LHCN-M2 (cell line): ENCODE measurements around the gene XCR1. TPM values are rescaled to one million over a fixed set of nuclear protein-coding genes. Genes with fewer than 3 reads are reported as not detected.
A peak's percentile ranks its signal among the peaks of the same experiment; 100 is the strongest.
"Not testable (repeated sequence)": the region's sequence is repeated elsewhere in the genome, so short reads cannot be mapped to it uniquely, and the experiment has no call there.

ENCODE experiments used
- DNase-seq: peaks from one replicate; pipeline ENCODE4 v3.0.0-alpha.2; 2012; ENCODE audit warnings: low read depth
- total RNA-seq: library from RNA; depleted of rRNA; stranded (reverse); fragments of >200 nt; gene quantifications from 2 replicates; pipeline ENCODE4 v1.2.3, GENCODE V29; 2014

XCR1 gene
- total RNA-seq, 1 experiment from 2014 or later = 0.06 TPM

DNA sequence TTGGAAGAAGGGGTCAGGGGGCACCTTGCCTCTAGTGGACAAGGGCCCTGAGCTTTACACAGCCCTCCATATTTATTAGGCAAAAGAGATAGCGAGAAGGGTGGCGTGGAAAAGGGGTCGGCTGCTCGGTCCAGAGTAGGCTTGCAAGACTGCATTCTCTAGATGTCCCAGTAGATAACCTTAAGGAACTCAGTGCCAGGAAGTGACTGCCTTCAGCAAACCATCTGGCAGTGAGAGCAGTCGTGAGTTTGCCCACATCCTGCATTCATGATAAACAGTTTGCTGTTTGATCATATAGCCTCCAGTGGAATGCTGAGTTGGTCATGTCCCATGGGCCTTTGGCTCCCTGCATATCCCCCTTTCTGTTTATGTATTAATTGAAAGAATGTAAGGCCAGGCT lies 18.9 kb upstream of the XCR1 start:
- not testable (repeated sequence) for DNase-seq

DNA sequence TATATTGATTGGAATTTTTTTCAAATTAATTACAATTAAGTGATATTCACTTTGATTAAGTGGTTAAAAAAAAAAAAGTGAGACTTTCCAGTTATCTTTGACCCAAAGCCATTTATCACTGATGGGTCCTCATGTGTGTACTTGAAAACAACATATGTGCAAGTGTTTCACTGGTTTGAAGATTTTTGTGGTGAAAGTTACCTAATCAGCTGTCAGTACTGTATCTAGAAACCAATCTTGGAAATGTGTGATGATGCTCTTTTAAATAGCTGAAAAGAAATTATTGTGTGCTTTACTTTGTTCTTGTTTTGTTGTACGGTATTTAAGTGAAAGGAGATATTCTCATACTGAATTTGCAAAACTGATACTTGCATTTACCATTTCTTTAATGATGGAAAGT lies 11.6 kb upstream of the XCR1 start:
- DNase-seq = no peak

DNA sequence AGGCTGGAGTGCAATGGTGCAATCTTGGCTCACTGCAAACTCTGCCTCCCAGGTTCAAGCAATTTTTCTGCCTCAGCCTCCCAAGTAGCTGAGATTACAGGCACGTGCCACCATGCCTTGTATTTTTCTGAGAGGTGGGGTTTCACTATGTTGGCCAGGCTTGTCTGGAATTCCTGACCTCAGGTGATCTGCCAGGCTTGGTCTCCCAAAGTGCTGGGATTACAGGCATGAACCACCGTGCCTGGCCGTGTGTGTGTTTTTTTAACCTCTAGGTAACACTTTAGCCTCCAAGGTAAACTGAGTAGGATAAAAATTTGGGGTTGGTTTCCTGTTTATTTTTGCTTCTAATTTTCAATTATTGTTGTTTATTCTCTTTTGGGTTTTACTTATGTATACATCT lies 10.8 kb upstream of the XCR1 start:
- not testable (repeated sequence) for DNase-seq

DNA sequence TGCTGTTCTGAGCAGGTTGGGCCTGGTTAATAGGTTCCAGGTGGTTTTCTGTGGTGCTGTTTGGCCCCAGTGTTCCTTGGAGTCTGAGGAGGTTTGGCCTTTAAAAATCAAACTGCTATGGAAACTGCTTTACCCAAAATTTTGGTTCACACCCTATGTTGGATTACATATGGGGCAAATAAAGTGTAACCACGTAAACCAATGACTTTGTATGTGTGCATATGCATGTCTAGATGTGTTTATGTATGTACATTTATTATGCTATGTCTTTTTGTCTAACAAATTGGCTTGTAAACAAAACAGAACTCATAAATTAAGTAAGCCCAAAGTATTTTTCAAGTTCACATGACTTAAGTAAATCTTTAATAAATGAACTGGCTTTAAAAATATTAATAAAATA lies 8.9 kb upstream of the XCR1 start:
- DNase-seq = no peak

DNA sequence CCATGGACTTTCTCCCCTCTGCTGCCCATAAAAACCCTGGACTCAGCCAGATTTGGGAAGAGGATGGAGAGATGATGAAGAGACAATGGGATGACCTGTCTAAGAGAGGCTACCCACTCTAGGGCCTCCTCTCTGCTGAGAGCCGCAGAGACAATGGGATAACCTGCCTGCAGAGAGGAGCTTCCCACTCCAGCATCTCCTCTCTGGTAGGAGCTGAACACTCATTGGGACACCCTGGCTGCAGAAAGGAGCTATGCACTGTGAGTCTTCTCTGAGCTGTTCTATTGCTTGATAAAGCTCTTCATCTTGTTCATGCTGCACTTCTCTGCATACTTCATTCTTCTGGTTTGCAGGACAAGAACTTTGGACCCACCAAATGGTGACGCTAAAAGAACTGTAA lies 4.5 kb upstream of the XCR1 start:
- no peak for DNase-seq

DNA sequence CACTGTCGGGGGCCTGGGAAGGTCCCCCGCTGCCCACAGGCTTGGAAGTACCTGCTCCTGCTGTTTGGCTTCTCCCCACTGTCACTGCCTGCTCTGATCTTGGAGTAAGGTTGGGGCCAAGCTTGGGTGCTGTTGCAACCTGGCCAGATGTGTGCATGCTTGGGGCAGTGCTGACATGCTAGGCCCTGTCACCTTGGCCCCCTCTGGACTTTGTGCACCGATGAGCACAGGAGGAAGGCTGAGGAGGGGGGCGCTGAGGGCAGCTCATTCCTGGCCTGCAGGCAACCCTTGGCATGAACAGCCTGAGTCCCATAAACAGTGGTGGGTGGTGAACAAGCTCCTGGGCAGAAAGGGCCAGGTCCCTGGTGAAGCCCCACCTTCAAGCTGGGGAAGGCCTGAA lies 4.0 kb upstream of the XCR1 start:
- no peak for DNase-seq

DNA sequence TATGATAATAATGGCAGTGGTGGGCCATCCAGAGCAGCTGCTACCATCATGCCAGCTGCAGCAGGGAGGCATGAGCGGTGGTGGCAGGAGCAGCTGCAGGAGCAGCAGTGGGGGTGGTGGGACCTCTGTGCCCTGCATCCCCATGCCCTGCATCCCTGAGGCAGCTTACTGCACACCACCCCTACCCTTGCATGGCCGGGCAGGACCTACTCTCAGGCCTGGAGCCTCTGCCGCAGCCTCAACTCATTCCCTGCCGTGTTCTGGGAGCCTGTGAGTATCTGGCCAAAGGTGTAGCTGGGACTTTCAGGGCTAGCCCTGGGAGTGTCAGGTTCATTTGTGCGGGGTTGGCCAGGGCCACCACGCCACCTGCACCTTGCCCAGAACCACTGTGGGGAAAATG lies 3.3 kb upstream of the XCR1 start:
- DNase-seq = no peak

DNA sequence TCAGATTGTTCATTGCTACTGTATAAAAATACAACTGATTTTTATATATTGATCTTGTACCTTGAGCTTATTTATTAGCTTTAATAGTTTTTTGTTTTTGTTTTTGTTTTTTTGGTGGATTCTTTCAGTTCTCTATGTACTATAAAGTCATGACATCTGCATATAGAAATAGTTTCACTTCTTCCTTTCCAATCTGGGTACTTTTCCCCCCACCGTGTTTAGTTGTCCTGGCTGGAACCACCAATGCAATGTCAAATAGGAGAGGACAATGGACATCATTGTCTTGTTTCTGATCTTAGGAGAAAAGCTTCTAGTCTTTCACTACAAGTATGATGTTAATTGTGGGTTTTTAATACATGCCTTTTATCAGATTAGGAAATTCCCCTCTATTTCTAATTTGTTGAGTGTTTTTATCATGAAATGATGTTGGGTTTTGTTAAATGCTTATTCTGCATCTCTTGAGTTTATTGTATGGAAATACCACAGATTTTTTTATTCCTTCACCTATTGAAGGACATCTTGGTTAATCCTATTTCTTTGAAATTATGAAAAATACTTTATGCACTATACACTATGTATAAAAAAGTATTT lies 2.8 kb upstream of the XCR1 start:
- DNase-seq = no peak

DNA sequence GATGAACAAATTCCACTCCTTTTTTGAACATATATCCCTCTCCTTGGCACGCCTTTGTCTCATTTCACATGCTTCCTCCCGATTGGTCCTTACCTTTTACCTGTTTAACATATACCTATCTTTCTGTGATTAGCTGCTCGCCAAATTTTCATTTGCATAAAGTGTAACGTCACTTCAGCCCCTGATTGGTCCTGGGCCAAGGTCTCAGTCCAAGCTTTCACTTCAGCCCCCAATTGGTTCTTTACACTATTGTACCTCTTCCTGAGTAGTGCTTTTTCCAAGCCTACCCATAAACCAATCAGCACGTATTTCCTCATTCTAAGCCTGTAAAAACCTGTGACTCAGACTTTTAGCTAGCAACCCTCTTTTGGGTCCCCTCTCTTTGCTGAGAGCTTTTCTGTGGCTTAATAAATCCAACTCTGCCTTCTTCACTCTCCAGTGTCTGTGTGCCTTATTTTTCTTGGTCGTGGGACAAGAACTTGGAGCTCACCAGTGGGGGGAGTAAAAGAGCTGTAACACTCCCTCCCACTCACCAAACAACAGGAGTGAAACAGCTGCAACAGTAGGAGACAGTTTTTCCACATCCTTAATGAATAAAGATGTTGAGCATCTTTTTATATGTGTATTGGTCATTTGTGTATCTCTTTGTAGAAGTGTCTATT lies 584 bp upstream of the XCR1 start:
- DNase-seq = peak; percentile 28

DNA sequence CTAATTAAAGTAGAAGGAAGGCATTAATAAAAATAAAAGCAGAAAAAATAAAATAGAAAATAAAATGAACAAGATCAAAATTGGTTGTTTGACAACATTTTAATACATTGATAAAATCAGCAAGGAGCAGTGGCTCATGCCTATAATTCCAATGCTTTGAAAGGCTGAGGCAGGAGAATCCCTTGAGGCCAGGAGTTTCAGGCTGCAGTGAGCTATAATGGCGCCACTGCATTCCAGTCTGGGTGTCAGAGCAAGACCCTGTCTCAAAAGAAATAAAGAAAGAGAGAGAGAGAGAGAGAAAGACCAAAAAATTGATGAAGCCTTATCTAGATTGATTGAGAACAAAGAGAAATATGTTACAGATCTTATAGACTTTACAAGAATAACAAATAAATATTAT lies 2.1 kb downstream of the XCR1 start:
- no peak for DNase-seq

DNA sequence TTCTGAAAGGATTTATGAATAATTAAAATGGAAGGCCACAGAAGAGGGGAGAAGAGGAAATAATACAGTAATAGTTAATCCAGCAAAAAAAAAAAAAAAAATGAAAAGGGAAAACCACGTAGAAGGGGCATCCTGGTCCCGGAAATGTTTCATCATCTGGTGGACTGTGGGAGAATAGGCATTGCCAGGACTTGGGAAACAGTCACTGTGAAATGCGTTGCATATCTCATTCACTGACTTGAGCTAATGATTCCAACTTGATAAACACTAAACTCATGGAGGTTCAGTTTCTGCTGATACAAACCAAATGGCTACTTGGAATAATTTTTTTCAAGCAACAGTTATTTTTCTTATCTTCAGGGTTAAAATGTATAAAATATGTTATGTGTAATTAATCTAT lies 3.2 kb downstream of the XCR1 start:
- DNase-seq = no peak

DNA sequence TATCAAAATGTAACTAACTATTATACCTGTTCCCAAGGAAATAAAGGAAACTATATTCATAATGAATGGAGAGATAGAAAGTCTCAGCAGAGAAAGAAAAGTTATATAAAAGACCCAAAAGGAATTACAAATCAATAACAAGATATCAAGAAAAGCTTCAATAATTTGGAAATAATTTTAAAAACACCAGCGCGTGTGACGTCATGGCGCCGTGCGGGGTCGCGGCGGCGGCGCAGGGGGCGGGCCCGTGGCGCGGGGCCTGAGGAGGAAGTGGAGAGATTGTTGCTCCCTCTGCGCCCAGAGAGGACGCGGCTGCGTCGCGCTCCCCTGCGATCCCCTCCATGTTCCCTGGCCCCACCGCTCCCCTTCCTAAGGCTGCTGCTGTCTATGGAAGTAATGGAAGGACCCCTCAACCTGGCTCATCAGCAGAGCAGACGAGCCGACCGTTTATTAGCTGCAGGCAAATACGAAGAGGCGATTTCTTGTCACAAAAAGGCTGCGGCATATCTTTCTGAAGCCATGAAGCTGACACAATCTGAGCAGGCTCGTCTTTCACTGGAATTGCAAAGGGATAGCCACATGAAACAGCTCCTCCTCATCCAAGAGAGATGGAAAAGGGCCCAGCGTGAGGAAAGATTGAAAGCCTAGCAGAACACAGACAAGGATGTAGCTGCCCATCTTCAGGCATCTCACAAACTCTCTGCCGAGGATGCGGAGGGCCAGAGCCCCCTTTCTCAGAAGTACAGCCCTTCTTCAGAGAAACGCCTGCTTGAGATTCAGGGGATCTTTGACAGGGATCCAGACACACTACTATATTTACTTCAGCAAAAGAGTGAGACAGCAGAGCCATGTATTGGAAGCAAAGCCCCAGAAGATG lies 4.1 kb downstream of the XCR1 start:
- no peak for DNase-seq

DNA sequence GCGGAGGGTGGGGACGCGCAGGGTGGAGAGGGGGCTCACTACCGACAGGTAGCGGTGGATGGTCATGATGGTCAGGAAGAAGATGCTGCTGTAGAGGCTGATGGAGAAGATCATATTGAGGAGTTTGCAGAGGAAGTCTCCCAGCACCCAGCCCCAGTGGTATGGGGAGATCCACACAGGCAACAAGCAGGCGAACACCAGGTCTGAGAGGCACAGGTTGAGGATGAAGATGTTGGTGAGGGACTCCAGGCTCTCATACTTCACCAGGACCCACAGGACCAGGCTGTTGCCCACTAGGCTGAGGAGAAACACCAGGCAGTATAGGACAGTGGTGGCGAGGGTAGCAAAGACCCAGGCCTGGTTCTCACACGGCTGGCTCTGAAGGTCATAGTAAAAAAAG lies 5.8 kb downstream of the XCR1 start:
- no peak for DNase-seq

DNA sequence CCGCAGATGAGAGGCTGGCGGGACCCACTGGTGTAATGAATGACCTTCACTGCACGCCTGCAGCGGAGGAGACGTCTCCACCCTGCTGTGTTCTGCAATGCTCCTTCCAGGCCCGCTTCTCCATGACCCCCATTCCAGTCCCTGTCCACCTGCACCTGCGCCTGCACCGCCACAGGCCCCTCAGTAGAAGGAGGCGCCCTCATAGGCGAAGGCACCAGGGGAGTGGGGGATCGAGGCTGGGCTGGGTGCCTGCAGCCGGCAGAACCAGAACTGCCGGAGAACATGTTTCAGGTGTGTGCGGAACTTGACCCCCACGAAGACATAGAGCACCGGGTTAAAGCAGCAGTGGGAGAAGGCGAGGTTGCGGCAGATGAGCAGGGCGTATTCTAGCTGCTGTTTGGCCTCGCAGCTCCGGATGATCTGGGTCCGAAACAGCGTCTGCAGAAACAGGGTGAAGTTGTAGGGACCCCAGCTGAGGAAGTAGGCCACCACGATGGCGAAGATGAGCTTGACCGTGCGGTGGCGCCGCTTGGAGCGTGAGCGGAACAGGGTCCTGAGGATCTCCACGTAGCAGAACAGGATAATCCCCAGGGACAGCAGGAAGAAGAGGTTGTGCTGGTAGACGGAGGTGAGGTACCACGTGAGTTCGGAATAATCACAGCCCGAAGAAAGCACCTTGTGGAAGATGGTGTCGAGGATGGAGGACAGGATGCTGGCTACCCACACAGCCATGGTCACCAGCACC lies 6.3 kb downstream of the XCR1 start:
- no peak for DNase-seq

DNA sequence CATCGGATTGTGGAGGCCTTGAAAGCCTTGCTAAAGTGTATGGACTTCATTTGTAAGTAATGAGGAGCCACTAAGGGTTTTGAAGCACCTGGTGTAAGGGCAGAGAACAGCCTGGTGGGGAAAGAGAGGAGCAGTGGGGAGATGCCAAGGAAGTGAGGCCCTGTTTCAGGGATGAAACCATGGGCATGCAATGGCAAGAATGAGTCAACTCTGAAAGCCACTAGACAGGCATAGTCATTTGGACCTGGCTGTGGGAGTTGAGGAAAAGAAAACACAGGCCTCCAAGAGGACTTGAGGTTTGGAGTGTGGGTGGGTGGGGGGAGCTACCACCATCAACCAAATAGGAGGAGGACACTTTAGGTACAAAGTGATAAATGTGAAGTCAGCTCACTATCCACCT lies 7.6 kb downstream of the XCR1 start:
- peak; percentile 10 for DNase-seq

DNA sequence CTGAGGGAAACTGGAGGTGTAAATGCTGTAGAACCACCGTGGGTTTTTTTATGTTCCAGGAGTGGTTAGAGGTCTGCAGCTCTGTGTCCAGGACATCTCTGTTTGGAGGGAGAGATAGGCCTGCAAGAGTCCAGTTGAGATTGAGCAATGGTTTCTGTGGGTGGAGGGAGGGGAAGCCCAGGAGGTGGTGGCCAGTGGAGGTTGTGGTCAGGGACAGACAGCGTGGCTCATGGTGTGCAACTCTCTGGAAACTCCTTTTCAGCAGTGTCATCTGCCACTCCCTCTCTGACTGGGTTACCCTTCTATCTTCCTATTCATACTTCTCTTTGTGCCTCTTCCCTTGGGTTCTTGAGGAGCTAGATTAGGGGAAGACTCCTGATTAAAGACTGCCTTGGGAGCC lies 9.6 kb downstream of the XCR1 start:
- DNase-seq = no peak

DNA sequence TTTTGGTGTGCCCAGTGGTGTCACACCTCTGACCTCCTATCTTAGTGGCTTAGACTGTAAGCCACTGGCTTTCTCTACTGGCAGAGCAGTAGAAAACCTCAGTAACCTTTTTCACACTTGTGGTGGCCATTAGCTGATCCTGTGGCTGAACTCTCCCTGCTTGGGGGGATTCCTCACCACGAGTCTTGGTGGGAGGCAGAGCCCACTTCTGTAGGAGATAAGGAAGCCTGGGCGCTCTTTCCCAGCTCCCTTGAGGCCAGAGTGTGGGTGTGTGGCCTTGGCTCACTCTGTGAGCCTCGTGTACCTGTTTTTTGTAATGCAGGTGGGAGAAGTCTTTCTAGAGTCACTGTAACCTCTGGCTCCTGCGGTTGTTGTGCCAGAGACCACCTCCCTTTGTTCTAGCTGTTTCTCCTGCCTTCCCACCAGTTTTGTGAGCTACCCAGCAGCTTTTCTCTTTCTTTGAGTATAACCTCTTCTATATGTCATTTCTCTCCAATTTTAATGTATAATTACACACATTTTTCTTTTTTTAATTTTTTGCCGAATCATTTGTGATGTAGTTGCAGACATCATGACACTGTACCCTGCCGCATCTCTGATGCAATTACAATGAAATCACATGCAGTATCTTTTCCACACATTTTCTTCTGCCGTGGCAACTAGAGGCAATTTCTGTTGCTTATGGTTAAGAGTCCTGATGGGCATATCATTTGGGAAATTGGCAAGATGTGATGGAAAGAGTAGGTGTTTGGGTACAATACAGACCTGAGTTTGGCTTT lies 13.8 kb downstream of the XCR1 start:
- DNase-seq = no peak

DNA sequence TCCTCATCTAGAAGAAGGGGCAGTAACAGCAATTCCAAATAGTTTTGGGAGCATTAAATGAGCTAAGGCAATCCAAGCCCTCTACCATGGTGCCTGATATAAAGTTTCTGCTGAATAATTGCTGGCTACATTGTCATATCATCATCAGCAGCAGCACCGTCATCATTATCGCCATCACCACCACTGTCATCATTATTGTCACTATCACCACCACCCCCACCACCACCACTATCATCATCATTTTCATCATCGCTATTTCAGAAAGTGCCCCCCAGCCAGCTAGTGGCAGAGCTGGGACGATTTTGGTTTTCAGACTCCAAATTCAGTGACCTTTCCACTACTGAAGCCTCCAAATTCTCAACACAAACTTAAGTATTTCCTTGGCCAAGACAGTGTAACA lies 15.0 kb downstream of the XCR1 start:
- DNase-seq = no peak

DNA sequence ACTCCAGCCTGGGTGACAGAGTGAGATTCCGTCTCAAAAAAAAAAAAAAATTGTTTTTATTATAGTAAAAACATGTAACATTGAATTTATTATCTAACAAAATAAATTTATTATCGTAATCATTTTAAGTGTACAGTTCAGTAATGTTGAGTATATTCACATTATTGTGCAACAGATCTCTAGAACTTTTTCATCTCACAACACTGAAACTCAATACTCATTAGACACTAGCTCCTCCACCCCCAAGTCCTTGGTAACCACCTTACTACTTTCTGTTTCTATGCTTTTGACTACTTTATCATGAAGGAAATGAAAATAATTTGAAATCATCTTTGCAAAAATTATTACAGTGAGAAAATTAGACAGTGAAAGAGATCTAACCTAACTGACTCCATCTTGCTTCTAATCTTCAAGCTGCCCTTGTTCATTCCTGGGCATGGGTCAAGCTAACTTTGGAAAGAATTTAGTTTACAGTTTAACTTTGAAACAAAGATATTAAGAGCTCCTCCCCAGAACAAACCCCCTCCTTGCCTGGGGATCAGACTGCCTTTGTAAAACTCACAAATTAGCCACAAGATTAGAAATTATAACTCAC lies 16.7 kb downstream of the XCR1 start:
- DNase-seq = no peak

DNA sequence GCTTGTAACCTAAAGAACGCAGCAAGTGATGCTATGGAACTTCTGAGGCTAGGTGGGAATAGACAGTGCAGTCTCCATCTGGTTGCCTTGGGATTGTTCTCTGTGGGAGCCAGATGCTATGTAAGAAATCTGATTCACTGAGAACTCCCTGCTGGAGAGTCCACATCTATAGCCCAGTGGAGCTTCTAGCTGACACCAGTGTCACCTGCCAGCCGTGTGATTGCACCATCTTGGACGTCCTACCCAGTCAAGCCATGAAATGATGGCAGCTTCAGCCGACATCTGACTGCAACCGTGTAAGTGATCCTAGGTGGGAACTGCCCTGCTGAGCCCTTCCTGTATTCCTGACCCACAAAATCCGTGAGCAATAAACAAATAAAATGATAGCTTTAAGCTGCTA lies 19.2 kb downstream of the XCR1 start:
- no peak for DNase-seq

DNA sequence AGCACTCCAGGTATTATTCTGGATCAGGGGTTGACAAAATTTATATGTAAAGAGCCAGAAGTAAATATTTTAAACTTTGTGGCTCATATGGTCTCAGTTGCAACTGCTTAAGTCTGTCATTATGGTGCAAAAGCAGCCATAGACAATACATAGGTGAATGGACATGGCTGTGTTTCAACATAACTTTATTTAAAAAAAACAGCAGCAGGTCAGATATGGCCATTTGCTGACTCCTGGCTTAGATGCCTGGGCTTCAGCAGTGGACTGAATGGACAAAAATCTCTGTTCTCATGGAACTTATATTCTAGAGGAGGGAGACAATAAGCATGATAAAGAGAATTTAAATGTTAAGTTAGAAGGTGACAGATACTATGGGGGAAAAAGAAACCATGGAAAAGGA lies 20.0 kb downstream of the XCR1 start:
- DNase-seq = no peak
